Measurements from ENCODE around the gene ARHGAP18.

The ARHGAP18 gene

GRCh38 chr6:129552413-129552812, 157.6 kb downstream of the ARHGAP18 start:
- no peaks in the 10 kb centered on the region for H3K9me3 ChIP-seq (ENCODE audit: control insufficient read depth, insufficient read depth, low read depth, low read length)
- no peaks in the 10 kb centered on the region for H3K4me1 ChIP-seq (ENCODE audit: control insufficient read depth, insufficient read depth, low read length)
- no peak overlapping the region for H3K4me3 ChIP-seq (ENCODE audit: low read depth, low read length)
- no peaks in the 10 kb centered on the region for H3K36me3 ChIP-seq (ENCODE audit: control insufficient read depth in 2 of 2, insufficient read depth in 1 of 2, low read length in 2 of 2)
- no peak for TF ChIP-seq ZNF514 (tag by site-specific recombination; IDR thresholded peaks at IDR 0.05)
- no peak for TF ChIP-seq ZNF530 (tag by site-specific recombination; IDR thresholded peaks at IDR 0.05; ENCODE audit: low read depth)
- no peak for TF ChIP-seq ZNF777 (tag by site-specific recombination; IDR thresholded peaks at IDR 0.05; ENCODE audit: borderline replicate concordance)
- no peak for TF ChIP-seq ZNF621 (tag by site-specific recombination; IDR thresholded peaks at IDR 0.05)
- no peak for TF ChIP-seq KLF16 (tag by site-specific recombination; IDR thresholded peaks at IDR 0.05)
- TF ChIP-seq ZNF785 (tag by site-specific recombination; IDR thresholded peaks at IDR 0.05), result no peak
- TF ChIP-seq, protein P1, sequence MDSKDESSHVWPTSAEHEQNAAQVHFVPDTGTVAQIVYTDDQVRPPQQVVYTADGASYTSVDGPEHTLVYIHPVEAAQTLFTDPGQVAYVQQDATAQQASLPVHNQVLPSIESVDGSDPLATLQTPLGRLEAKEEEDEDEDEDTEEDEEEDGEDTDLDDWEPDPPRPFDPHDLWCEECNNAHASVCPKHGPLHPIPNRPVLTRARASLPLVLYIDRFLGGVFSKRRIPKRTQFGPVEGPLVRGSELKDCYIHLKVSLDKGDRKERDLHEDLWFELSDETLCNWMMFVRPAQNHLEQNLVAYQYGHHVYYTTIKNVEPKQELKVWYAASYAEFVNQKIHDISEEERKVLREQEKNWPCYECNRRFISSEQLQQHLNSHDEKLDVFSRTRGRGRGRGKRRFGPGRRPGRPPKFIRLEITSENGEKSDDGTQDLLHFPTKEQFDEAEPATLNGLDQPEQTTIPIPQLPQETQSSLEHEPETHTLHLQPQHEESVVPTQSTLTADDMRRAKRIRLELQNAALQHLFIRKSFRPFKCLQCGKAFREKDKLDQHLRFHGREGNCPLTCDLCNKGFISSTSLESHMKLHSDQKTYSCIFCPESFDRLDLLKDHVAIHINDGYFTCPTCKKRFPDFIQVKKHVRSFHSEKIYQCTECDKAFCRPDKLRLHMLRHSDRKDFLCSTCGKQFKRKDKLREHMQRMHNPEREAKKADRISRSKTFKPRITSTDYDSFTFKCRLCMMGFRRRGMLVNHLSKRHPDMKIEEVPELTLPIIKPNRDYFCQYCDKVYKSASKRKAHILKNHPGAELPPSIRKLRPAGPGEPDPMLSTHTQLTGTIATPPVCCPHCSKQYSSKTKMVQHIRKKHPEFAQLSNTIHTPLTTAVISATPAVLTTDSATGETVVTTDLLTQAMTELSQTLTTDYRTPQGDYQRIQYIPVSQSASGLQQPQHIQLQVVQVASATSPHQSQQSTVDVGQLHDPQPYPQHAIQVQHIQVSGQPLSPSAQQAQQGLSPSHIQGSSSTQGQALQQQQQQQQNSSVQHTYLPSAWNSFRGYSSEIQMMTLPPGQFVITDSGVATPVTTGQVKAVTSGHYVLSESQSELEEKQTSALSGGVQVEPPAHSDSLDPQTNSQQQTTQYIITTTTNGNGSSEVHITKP (tag by site-specific recombination; IDR thresholded peaks at IDR 0.05), result no peak
- TF ChIP-seq ZNF707 (tag by site-specific recombination; IDR thresholded peaks at IDR 0.05), result no peak
- no peak for TF ChIP-seq KLF7 (tag by site-specific recombination; IDR thresholded peaks at IDR 0.05; ENCODE audit: borderline replicate concordance)
- TF ChIP-seq, protein P2, sequence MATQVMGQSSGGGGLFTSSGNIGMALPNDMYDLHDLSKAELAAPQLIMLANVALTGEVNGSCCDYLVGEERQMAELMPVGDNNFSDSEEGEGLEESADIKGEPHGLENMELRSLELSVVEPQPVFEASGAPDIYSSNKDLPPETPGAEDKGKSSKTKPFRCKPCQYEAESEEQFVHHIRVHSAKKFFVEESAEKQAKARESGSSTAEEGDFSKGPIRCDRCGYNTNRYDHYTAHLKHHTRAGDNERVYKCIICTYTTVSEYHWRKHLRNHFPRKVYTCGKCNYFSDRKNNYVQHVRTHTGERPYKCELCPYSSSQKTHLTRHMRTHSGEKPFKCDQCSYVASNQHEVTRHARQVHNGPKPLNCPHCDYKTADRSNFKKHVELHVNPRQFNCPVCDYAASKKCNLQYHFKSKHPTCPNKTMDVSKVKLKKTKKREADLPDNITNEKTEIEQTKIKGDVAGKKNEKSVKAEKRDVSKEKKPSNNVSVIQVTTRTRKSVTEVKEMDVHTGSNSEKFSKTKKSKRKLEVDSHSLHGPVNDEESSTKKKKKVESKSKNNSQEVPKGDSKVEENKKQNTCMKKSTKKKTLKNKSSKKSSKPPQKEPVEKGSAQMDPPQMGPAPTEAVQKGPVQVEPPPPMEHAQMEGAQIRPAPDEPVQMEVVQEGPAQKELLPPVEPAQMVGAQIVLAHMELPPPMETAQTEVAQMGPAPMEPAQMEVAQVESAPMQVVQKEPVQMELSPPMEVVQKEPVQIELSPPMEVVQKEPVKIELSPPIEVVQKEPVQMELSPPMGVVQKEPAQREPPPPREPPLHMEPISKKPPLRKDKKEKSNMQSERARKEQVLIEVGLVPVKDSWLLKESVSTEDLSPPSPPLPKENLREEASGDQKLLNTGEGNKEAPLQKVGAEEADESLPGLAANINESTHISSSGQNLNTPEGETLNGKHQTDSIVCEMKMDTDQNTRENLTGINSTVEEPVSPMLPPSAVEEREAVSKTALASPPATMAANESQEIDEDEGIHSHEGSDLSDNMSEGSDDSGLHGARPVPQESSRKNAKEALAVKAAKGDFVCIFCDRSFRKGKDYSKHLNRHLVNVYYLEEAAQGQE (tag by site-specific recombination; IDR thresholded peaks at IDR 0.05), result no peak
- TF ChIP-seq MZF1 (tag by site-specific recombination; IDR thresholded peaks at IDR 0.05; ENCODE audit: borderline replicate concordance), result no peak
- no peak for TF ChIP-seq GLIS1 (tag by site-specific recombination; IDR thresholded peaks at IDR 0.05)
- no peak for TF ChIP-seq HOXD13 (CRISPR knock-in tag; IDR thresholded peaks at IDR 0.05; ENCODE audit: borderline replicate concordance)
- TF ChIP-seq ZNF174 (tag by site-specific recombination; IDR thresholded peaks at IDR 0.05), result no peak
- TF ChIP-seq YY1 (tag by site-specific recombination; IDR thresholded peaks at IDR 0.05), result no peak
- no peak for TF ChIP-seq ZNF549 (tag by site-specific recombination; IDR thresholded peaks at IDR 0.05)
- no peak for TF ChIP-seq ZFP41 (tag by site-specific recombination; IDR thresholded peaks at IDR 0.05; ENCODE audit: borderline replicate concordance)
- TF ChIP-seq ZNF366 (tag by site-specific recombination; conservative IDR thresholded peaks at IDR 0.05), result no peak
- no peak for TF ChIP-seq ZNF18 (tag by site-specific recombination; IDR thresholded peaks at IDR 0.05)
- POLR2A ChIA-PET, result no interaction called here
- CTCF ChIA-PET, result interaction anchor here (1.0 to 1.4 kb wide), 2 partner anchors 53 to 55 kb away, joined by 3 to 7 read pairs; no protein-coding TSS in a partner anchor
- H3K27ac ChIP-seq (ENCODE audit: extremely low read depth, low read depth, low read length), result no peak overlapping the region
